NCI-H146 treated with DMSO at 0.1 percent for 48 hours (cell line): ENCODE measurements around the gene RGN.
"Not testable (repeated sequence)": the region's sequence is repeated elsewhere in the genome, so short reads cannot be mapped to it uniquely, and the experiment has no call there.

Source experiments
- DNase-seq: peaks from one replicate; lab custom pipeline; 2025; ENCODE audit not compliant: unreplicated experiment; lab: John Stamatoyannopoulos, UW

RGN gene

GRCh38 chrX:47116551-47117110 is 38.4 kb downstream of the RGN start:
- DNase-seq: not testable (repeated sequence)

- not testable (repeated sequence) for DNase-seq
Observed at GRCh38 chrX:47124466-47124865, 46.2 kb downstream of the RGN start.

GRCh38 chrX:47129157-47129898 is 51.1 kb downstream of the RGN start:
- peak; percentile 90 for DNase-seq

- DNase-seq: no peak
Observed at GRCh38 chrX:47129899-47130358, 51.7 kb downstream of the RGN start.

GRCh38 chrX:47133493-47133892 is 55.2 kb downstream of the RGN start:
- DNase-seq: no peak

- DNase-seq: not testable (repeated sequence)
Observed at GRCh38 chrX:47135650-47136049, 57.4 kb downstream of the RGN start.

GRCh38 chrX:47138171-47138570 is 59.9 kb downstream of the RGN start:
- DNase-seq: no peak
